HG03039 (cell line): ENCODE data around the gene SKI.

Source experiments
- ATAC-seq: cut with Tn5 transposase; IDR thresholded peaks from one replicate; pipeline ENCODE4 v1.9.1; 2021; ENCODE audit warnings: mild to moderate bottlenecking, moderate library complexity; ENCODE audit not compliant: unreplicated experiment

Gene SKI

DNA sequence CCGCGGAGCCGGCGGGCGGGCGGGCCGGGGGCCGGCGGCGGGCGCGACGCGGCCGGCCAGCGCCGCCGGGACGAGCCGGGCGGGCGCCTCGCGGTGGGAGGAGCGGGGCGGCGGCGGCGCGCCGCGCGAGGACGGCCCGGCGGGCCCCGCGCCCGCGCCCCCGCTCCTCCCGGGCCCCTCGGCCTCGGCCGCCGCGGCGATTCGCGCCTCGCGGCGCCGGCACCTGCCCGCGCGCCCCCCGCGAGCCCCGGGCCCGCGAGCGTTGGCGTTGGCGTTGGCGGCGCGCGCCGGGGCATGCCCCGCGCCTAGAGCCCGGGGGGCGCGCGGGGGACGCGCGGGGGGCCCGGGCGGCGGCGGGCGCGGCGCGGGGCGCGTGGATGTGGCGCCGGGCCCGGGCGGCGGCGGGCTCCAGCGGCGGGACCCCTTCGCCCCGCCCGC is at the start of gene SKI:
Gene SKI (plus strand): TSS at position 163 of the 438 bp plus-strand sequence. CDS start 448 bp downstream, outside the sequence.
- no peak for ATAC-seq

- no peak for ATAC-seq
Observed at GRCh38 chr1:2178875-2179274, 49.2 kb upstream of the SKI start.

GRCh38 chr1:2179283-2180013 is 48.7 kb upstream of the SKI start:
- ATAC-seq = no peak

- ATAC-seq = no peak
Observed at GRCh38 chr1:2180297-2181245, 47.5 kb upstream of the SKI start.

DNA sequence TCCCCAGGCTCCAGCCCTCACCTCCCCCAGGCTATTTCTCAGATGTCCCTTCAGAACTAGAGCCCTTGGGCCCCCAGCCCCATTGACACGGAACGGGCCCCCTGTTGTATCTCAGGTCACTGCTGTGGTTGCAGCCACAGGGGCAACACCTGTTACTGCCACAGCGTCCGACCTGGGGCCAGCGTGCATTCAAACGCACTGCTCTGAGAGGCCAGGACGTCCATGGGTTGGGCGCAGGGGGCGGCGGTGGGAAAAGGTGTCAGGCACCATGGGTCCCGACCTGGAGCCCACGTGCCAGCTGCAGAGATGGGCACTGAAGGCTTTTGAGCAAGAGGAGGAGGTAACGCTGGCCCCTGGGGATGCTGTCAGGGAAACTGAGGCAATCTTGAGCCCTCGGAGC is 46.8 kb upstream of the SKI start:
- no peak for ATAC-seq

DNA sequence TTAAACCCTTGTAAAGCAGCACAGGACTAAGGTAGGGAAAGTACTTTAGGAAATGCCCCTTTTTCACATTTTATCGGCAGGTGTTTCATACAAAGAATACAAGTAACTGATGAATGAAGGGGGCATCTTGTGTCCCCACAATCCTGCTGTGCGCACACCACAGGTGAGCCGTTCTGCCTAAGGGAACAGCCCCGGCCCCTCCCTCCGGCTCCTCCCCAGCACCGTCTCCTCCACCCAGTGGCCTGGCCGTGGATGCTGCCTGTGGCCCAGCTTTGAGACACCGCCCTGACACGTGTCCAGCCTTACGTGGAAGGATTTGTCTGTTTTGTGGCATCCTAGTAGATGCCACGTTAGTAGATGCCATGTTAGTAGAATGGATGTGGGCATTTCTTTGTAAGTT is 46.4 kb upstream of the SKI start:
- ATAC-seq = no peak

DNA sequence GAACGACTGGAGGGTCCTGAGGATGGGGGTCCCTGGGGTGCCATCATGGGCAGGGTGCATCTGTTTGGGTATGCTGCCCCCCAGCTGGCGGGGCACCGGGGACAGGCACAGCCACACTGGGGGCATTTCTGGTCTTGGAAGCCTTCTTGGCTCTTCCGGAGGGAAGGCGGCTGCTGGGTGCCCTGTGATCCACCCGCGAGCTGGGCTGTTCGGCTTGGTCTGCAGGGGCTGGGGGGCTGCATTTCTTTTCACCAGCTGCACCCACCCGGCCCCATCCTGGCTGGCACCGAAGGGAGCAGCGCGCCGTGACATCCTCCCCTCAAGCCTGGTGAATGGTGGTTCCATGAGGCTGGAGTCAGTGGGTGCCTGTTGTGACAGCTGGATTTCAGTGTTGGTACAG is 45.7 kb upstream of the SKI start:
- ATAC-seq = no peak

GRCh38 chr1:2183937-2184334 is 44.2 kb upstream of the SKI start:
- ATAC-seq = no peak

- ATAC-seq = no peak
Observed at GRCh38 chr1:2184531-2184930, 43.6 kb upstream of the SKI start.

GRCh38 chr1:2184934-2185333 is 43.2 kb upstream of the SKI start:
- ATAC-seq = no peak

DNA sequence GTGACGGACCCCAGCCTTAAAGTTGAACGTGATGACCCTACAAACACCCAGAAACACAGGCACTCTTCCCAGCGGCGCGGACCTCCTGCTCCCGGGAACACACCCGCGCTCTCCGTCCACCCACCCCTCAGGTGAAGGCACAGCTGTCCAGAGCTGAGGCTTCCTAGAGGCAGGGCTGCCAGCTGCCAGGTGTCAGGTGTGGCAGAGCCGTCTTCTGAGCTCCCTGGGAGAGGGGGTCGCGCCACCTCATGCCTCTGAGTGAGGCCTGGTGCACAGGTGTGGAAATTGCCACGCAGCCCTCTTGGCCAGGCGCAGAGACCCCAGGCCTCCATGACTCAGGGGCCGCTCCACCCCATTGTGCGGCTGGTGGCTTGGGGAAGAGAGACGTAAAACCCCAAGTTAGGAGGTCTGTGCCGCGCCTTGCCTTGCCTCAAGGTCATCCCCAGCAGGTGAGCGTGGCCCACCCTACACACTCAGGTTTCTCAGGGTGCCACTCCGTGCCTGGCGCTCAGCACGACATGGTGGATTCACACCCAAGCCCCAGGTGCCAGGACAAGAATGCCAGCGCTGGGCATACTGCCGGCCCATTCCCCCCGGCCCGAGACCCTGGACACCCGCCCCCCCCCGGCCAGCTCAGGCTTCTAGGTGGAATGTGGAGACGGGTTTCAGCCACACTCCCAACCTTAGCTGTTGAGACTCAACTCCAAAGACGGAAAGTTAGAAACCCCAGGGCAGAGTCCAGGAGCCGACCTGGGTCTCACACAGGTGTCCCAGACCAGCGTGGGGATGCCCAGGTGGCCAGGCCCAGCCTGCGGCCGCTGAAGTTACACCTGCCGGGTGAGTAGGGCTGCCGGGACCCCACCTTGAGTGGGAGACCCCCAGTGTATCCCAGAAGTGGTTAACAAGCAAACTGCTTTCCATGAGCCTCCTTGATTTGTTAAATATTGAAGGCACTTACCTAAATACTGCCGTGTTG is 42.0 kb upstream of the SKI start:
- ATAC-seq = no peak

DNA sequence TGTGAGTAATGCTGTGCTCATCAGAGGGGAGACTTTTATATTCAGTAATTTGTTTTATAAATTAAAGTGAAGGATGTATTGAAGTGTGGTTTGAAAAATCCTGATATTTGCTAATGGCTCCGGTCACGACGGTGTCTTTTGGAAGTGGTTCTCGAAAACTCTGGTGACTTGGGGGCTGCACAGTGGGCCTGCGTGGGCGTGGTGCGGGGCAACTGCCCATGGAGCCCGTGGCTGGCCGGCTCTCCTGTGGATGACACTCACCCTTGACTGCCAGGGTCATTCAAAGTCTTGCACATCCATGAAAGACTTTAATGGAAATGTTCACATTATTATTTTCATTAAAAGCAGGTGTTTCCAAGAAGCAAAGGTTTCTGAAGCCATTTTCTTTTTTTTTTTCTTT is 41.2 kb upstream of the SKI start:
- ATAC-seq = no peak

GRCh38 chr1:2187619-2188018 is 40.5 kb upstream of the SKI start:
- no peak for ATAC-seq

DNA sequence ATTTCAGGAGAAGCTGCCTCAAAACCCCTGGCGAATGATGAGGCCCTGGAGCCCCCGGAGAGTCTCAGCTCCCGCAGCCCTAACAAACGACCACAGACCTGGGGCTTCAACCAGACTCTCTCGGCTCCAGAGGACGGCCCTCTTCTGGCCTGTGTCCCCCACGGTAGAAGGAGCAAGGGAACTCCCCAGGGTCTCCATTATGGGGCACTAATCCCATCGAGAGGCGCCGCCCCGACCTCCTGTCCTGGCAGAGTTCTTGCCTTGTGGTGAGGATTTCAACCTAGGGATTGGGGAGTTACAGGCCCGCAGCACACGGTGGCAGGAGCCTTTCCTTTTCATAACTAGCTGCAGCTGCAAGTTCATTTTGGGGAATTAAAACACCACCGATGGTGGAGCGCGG is 39.8 kb upstream of the SKI start:
- ATAC-seq = no peak

DNA sequence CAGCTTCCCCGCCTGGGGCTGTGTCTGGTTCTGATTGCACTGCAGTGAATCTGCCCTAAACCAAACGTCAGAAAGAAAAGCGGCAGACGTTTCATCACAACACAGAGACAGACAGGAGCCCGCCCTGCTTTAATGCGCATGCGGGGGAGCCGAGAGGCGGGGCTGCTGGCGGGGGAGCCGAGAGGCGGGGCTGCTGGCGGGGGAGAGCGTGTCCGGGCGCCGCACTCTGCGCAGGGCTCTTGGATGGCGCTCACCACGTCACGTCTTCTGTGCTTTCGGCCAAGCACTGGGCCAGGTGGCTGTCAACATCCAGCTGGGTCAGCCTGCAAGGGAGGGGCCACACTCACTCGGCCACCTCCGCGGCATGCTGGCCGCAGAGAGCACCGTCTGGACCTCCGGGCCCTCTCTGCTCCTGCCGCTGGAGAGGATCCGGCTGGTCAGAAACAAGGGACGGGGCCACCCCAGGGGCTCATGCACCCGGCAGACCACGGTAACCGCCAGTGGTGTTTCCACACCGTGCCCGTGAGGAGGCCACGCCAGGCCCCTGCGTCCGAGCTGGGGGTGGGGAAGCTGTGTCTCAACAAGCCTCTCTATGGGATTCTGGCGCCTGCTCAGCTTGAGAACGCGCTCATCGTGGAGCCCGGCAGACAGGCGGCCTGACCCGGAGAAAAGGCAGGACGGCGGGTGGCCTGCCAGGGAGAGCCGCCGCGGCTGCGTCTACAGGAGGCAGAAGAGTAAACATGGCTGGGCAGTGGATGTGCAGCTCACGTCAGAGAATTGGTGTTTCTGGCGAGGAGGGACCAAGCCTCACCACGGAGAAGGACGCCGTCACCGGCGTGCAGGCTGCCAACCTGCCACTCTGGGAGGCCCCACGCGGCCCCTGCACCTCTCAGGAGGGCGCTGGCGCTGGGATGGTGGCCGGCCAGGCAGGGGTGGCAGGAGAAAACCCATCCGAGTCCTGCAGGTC is 38.4 kb upstream of the SKI start:
- no peak for ATAC-seq

DNA sequence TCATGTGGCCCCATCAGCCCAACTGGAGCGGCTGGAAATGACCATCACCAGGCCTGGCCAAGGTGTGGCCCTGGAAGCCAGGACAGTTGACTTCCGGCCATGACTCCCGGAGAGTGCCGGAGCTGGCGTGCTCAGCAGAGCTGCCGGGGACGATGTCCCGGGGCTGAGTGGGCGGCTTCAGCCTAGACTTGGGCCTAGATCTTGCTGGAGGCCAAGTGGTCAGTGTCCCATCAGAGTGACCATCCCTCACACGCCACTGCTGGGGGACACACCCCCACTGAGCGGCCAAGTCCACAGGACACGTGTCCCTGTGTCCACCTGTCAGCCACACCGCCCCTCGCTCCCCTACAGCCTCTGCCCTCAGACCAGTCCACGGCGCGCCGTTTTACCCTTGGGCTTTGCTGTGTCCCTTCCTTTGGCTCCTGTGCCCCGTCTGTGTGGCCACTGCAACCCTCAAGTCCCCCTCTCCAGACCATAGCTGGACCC is 37.6 kb upstream of the SKI start:
- ATAC-seq = no peak

DNA sequence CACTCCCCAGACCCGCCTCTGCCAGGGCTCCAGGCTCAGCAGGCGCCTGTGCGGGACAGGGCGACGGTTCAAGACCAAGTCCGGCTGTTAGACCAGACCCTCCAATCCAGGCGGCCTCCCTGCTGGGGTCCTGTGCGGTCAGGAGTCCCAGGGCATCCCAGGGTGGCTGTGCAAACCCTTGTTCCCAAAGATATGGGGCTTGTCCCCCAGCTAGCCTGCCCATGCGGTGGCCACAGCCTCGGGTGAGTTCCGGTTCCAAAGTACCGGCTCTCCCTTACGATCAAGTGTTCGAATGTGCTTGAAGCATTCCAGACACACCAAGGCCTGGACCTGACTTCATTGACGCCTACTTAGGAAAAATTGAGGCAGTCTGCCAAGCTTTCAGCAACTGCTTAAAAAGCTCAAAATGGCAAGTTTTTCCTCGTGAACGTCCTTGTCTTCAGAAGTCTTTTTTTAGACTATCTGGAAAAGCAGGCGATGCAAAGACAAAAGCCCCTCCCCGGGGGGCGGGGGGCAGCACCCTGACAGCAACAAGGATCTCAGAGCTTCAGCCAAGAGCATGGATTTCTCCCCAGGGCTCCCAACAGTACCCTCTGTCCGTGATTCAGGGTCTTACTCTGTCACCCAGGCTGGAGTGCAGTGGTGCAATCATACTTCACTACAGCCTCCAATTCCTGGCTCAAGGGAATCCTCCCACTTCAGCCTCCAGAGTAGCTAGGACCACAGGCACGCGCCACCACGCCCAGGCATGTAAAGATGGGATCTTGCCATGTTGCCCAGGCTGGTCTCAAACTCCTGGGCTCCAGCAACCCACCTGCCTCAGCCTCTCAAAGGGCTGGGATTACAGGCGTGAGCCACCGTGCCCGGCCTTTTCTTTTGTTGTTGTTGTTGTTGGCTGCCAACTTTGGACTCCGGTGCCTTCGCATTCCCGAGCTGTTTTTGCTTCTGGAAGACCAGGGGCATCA is 35.8 kb upstream of the SKI start:
- ATAC-seq = no peak

DNA sequence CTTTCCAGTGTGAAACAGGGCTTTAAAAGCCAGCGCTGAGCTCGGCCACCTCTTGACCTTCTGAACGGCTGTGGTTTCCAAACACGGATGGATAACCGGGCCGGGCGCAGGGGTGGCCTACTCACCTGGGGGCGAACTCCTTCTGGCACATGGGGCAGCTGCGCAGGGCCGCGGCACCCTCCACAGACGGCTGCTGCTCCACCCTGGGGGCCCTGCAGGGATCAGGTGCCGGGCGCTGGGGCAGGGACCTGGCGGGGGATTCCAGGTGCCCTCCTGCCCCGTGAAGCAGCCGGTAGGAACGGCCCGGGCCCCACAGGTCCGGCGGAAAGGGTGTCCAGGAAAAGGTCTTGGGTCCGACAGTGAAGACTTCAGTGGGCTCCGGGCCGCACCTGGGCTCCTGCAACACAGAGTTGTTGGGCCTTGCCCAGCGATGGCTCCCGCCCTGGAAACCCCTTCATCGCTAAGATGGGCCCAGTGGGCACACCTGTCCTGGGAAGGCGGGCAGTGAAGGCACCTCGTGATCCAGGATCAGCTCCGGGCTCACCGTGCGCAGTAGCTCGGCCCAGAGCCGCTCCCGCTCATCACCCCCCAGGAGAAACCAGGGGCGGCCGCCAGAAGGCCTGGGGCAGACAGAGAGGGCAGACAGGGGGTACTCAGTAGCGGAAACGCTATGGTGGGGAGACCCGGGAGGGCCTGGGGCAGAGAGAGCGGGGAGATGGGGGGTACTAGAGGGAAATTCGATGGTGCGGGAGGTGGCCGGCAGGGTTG is 34.4 kb upstream of the SKI start:
- no peak for ATAC-seq
